T47D (cell line): ENCODE measurements around the gene ZFP62.

Source experiments
- DNase-seq, 2 experiments: peaks; one replicate each; pipeline versions ENCODE4 v3.0.0 to v3.0.0-alpha.2; 2011 to 2012; ENCODE audit warnings: low read depth in 1 of 2, low spot score in 1 of 2
- JUND ChIP-seq: IDR thresholded peaks from 2 replicates; pipeline ENCODE4 v1.6.1; 2012; ENCODE audit warnings: low read depth
- in situ Hi-C: cut with HindIII; loops from 2 replicates; pipeline ENCODE4 v1.10.0; 2016; ENCODE audit warnings: low sequenced_read_pairs, low pct_unique_long_range_greater_than_20kb

ZFP62 gene

DNA sequence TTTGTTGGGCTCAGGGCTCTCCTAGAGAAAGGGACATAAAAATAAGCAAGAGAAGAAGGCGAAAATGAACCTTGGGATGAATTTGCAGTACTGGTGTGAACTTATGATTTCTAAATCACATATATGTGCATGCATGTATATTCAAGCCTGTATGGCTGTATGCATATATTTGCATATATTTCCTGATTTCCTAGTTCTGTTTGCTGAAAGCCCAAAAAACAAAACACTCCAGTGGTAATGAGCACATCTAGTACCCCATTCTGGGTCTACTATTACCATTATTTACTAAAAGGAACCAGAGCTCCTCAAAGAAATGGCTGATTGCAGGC is 7.3 kb downstream of the ZFP62 start:
- TF ChIP-seq JUND = no peak
- no peak for DNase-seq
- in situ Hi-C loops = no loop called here

DNA sequence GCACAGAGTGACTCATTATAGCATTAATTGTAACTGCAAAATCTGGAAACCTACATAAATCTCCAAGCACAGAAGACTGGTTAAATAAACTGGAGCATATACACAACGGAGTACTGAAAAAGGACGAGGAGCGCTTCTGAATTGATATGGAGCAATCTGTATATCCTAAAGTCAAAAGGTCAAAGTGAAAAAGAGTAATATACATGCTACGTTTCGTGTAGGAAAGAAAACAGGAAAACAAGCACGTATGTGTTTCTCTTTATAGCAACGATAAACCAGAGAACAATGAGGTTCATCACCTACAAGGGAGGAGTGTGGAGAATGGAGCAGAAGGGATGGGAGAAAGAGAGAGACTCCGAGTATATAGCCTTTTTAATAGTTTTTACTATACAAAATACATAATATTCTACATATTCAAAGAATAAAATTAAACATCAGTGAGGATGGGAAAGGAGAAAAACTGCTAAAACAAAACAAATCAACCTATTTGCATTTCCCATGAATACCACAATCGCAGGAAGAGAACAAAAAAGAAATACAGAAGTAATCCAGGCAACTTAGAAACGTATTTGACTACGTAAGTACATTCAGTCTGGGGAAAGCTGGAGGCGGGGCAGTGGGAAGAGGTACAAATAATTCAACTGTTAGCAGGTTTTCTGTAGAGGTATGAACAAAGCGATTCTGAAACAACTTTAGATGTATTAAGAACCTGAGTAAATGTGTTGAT is 7.8 kb downstream of the ZFP62 start:
- DNase-seq = no peak
- no peak for TF ChIP-seq JUND
- in situ Hi-C loops = no loop called here

- no peak for DNase-seq
- TF ChIP-seq JUND = no peak
- in situ Hi-C loops = no loop called here
Observed at GRCh38 chr5:180852495-180852894, 8.6 kb downstream of the ZFP62 start.

- no peak for TF ChIP-seq JUND
- in situ Hi-C loops = no loop called here
- no peak for DNase-seq
Observed at GRCh38 chr5:180850434-180851078, 10.5 kb downstream of the ZFP62 start.

DNA sequence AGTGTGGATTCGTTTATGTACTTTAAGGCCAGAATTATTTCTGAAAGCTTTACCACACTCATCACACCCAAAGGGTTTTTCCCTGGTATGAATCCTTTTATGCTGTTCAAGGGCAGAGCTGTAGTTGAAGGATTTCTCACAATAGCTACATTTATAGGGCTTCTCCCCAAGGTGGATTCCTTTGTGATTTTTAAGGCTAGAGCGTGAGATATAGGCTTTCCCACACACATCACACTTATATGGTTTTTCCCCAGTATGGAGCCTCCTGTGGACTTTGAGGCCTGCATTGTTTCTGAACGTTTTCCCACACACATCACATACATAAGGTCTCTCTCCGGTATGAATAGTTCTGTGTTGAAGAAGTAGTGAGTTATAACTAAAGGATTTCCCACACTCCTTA is 11.2 kb downstream of the ZFP62 start:
- DNase-seq = no peak
- TF ChIP-seq JUND = no peak
- in situ Hi-C loops = no loop called here

GRCh38 chr5:180848878-180849277 is 12.2 kb downstream of the ZFP62 start:
- in situ Hi-C loops = no loop called here
- no peak for TF ChIP-seq JUND
- no peak for DNase-seq

GRCh38 chr5:180848265-180848664 is 12.8 kb downstream of the ZFP62 start:
- no peak for DNase-seq
- no peak for TF ChIP-seq JUND
- in situ Hi-C loops = no loop called here

- no peak for TF ChIP-seq JUND
- DNase-seq = no peak
- in situ Hi-C loops = no loop called here
Observed at GRCh38 chr5:180847026-180847425, 14.1 kb downstream of the ZFP62 start.

GRCh38 chr5:180844858-180845257 is 16.2 kb downstream of the ZFP62 start:
- no peak for TF ChIP-seq JUND
- in situ Hi-C loops = no loop called here
- no peak for DNase-seq

- DNase-seq = no peak
- in situ Hi-C loops = no loop called here
- no peak for TF ChIP-seq JUND
Observed at GRCh38 chr5:180844432-180844831, 16.6 kb downstream of the ZFP62 start.

- DNase-seq = no peak
- in situ Hi-C loops = no loop called here
- TF ChIP-seq JUND = no peak
Observed at GRCh38 chr5:180839935-180840334, 21.1 kb downstream of the ZFP62 start.

- no peak for DNase-seq
- TF ChIP-seq JUND = no peak
- in situ Hi-C loops = no loop called here
Observed at GRCh38 chr5:180839227-180839626, 21.8 kb downstream of the ZFP62 start.

GRCh38 chr5:180837478-180837877 is 23.6 kb downstream of the ZFP62 start:
- TF ChIP-seq JUND = no peak
- DNase-seq = no peak
- in situ Hi-C loops = no loop called here

- in situ Hi-C loops = no loop called here
- no peak for DNase-seq
- no peak for TF ChIP-seq JUND
Observed at GRCh38 chr5:180832638-180833068, 28.4 kb downstream of the ZFP62 start.
